OCI-M1 (cell line): Measurements from ENCODE around the gene RMDN3.

Experiments
- DNase-seq: peaks from one replicate; lab custom pipeline; 2025; lab: John Stamatoyannopoulos, UW

RMDN3 gene

DNA sequence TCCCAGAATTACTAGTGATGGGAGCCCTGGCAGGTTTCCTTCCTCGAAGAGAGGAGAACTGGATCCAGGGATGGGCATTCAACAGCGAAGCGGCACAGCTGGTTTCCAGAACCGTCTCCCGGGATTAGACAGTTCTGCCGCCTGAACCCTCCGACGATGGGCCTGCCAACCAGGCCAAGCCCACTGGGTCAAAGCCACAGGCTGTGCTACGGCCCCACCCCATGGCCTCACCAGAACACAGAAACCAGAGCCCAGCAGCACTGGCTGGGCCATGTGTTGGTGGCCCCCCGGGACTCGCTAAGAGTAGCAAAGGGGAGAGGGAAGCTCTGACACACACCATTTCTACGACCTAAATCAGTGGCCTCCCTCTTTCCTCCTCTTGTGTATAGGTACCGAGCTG, 17.0 kb upstream of the RMDN3 start:
- no peak for DNase-seq

- no peak for DNase-seq
Measured at GRCh38 chr15:40771242-40771641, 16.2 kb upstream of the RMDN3 start.

GRCh38 chr15:40770147-40770721, 15.2 kb upstream of the RMDN3 start:
- no peak for DNase-seq

DNA sequence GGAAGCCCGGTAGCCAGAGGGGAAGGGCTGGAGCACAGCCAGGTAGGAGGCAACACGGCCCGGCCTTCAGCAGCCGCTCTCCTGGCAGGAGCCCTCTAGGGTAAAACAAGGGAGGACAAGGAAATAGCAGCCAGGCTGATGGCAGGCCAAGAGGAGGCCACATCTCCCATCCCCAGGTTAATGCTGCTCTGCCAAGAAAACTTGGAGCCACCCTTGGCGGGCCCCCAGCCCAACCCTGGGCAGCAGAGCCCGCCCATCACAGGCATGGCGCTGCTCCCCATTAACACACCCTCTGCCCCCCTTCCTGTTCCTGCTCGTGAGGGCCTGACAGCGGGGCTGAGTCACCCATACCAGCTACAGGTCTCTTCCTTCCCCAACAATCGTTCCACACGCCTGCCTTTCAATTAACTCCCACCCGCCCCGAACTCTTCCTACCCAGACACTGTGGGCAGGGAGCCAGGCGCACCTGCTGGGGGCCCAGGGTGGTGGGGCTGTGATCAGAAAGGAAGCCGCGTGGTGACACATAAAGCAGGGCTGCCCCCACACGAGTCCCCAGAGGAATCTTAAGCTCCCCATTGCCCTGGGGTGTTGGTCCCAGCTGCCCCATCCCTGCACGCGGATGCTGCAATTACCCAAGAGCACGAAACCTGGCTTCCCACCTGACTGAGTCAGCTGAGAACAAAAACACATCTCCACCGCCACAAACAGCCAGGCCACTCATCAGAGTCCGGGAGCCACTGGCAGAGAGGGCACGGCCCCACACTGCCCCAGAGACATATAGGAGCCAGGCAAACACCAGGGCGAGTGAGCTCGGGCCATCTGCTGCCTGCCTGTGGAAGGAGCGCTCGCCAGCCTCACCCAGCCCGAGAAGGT, 14.5 kb upstream of the RMDN3 start, which contains the start of gene C15orf62:
TSS of gene C15orf62 (plus strand) at position 707 of the 873 bp plus-strand sequence. CDS start 516 bp downstream, outside the sequence.
- no peak for DNase-seq

DNA sequence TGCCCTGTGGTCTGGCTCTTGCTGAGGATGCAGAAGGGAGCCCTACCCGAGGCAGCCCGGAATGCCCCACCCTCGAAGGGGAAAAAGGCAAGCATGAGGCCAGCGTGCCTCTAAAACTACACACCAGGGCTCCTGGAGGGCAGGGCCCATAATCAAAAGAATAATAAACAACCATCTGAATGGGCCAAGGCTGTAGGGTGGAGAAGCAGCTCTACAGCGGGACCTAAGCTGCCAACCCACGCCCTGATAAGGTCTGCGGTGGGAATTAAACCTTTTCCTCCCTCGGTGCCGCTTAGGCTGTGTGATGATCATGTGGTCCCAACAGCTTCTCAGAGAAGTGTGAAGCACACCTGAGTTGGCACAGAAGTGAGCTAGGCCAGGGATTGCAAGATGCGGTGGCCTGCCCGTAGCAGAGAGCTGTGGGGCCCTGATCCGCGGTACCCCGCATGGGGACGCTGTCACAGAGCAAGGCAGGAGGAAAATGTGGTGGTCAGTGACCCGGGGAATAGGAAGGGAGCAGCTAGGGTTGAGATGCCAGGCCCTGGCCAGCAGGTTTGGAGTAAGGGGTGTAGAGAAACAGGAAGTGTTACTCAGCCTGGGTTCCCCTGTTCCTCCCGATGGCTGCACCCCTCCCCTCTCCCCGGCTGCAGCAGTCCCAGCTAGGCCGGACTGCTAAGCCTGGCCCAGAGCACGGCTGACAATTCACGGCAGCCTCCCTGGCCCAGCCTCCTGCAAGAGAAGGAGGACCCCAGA, 13.6 kb upstream of the RMDN3 start:
- no peak for DNase-seq

- no peak for DNase-seq
Measured at GRCh38 chr15:40767838-40768500, 12.9 kb upstream of the RMDN3 start.

DNA sequence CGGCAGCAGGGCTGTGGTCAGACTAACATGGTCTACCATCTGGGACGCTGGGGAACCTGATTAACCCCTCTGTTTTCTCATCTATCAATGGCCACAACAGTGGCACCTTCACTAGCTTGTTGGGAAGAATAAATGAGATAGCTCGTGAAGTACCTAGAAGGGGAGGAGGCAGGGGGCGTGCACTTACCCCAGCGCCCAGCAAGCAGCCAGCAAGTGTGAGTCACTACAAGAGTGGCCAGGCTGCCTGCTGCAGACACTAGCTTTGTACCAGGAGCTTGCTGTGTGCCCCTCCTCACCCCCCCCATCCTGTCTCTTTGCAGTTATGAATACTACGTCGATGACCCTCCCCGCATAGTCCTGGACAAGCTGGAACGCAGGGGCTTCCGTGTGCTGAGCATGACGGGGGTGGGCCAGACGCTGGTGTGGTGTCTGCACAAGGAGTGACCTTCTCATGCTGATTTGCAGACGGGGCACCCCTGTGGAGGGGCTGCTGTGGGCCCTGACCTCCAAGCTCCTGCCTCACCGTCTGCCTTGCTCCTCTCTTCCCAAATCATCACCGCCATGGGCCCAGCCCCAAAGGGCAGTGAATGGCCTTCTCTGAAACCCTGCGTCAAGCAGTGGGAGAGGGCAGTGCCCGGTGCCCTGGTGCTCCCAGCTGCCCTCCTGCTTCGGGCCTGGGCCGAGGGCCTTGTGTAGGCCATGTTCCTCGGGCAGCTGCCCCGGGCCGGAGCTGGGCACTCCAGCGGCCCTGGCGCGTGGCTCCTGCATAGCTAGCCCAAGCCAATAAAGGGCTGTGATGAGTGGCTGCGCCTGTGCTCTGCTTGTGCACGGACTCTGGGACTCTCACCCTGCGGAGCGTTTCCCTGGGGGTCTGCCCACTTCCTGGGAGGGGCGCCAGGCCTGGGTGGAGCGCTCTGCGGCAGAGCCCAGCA, 12.1 kb upstream of the RMDN3 start:
- no peak for DNase-seq

DNA sequence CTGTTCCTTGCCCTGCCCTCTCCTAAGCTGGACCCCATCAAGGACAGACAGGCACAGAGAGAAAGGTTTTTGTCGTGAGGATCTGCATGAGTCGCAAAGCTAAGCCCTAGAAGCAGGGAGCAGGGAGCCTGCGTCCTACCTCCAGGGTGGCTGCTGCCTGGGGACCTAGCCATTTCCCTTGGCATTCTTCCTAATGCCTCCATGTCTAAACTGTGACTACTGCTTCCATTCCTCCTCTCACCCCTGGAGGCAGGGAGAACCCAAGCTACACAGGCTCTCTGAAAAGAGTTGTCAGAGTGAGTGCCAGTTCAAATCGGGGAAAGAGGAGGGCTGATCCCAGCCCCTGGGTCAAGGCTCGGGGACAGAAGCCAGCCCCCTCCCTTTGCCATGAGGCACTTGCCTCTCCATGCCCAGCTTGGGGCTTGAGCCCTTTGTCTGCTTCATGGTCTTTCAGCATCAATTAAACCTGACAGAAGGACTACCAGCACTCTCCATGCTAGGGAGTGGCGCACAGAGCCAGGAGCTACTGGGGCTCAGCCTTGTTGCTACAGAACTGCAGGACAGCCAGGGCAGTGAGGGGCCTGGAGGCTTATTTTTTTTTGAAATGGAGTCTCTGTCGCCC, 11.3 kb upstream of the RMDN3 start:
- no peak for DNase-seq

GRCh38 chr15:40764629-40765103, 9.6 kb upstream of the RMDN3 start:
- DNase-seq: peak; percentile 74

DNA sequence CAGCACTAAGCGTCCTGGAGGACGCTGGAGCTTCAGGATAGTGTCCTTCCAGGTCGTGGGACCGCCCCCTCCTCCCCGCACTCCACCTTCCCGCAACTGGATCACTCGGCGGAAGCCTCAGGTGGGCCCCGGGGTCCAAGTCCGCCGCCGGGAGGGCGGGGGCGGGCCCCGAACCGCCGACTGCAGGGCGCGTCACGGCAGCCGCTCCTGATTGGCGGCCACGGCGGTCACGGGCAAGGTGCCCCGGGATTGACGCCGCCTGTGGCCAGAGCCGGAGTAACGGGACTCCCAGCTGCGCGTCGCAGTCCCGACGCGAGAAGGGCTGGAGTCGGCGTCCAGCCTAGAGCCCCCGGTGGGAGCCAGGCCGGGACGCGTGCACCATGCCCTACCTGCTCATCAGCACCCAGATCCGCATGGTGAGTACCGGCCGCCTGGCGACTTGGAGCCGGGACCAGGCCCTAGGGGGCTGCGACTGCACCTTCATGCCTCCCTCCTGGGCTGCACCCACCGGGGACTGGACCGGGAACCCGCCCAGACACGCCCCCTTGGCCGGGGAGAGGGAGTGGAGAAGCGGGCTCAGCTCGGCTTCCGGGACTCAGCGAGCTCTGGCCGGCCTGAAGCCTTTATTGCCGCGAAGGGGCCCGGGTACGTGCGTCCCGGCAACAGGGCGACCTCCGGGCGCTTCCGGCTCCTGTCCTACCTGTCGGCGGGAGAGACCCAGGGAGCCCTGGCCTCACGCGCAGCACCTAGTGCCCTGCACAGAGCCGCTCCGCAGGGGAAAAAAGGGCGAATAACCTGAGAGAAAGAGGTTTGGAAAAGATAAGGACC, 9.0 kb upstream of the RMDN3 start, which contains the start of gene GCHFR:
TSS of gene GCHFR (plus strand) at position 268 of the 828 bp plus-strand sequence. CDS start at position 381, 113 bp downstream.
- DNase-seq: peak; percentile 91

DNA sequence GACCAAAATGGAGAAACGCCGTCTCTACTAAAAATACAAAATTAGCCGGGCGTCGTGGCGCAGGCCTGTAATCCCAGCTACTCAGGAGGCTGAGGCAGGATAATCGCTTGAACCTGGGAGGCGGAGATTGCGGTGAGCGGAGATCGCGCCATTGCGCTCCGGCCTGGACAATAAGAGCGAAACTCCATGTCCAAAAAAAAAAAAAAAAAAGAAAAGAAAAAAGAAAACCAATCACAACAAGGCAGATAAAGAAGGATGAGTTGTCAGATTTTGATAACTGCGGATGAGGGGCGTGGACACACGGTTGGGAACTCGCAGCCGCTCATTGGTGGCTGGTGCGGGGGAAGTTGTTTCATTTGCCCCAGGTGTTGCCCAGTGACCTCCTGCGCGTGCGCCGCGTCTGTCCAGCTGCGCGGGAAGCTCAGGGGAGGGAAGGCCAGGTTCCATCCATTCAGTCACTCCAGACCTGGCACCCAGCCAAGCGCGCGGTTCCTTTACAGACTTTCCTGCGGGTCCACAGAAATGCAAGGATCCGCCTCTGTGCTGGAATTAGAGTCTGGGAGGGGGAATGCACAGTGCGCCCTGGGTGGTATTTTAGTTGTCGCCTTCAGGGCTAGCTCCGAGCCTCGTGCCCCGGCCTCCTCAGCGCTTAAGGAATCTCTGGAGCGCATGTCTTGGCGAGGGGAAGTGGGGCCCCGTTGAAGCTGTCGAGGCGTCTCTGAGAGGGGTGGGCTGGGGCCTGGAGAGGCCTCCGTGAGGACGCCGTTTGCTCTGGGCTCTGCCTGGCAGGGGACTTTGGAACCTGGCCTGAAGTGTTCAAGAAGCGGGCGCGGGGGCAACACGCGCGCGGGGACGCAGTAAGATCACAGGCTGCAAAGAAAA, 8.1 kb upstream of the RMDN3 start:
- DNase-seq: peak; percentile 69

DNA sequence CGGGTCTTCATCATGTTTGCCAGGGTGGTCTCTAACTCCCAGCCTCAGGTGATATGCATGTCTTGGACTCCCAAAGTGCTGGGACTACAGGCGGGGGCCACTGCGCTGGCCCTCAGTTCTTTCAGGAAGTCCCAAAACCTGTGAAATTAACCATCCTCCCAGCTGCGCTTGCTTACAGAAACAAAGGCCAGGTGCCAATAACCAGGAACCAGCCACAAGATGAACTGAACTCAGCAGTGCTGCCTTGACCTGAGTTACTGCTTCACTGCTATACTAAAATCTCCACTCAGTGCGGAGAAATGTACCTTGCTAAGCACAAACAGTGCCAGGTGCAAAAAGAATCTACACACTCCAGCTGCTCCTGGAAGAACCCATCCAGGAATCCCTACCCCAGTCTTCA, 4.9 kb upstream of the RMDN3 start:
- no peak for DNase-seq

GRCh38 chr15:40756938-40757337, 1.9 kb upstream of the RMDN3 start:
- DNase-seq: peak; percentile 51

- DNase-seq: peak; percentile 65
Measured at GRCh38 chr15:40755812-40756208, 756 bp upstream of the RMDN3 start.

DNA sequence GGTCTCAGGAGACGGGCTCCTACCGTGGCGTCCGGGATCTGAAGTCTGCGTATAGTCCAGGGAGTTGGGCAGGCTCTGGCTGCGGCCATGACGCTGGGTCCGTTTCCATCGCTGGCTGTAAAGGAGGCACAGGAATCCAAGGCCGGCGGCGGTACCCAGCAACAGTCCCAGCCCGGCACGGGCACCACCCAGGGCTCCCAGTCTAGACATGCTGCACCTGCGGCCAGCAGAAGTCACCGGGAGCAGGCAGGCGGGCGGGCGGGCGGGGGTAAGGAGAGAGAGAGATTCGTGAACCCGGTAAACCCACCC, 526 bp downstream of the RMDN3 start:
- DNase-seq: no peak

- DNase-seq: no peak
Measured at GRCh38 chr15:40751745-40752144, 3.3 kb downstream of the RMDN3 start.

- DNase-seq: no peak
Measured at GRCh38 chr15:40750885-40751284, 4.2 kb downstream of the RMDN3 start.

DNA sequence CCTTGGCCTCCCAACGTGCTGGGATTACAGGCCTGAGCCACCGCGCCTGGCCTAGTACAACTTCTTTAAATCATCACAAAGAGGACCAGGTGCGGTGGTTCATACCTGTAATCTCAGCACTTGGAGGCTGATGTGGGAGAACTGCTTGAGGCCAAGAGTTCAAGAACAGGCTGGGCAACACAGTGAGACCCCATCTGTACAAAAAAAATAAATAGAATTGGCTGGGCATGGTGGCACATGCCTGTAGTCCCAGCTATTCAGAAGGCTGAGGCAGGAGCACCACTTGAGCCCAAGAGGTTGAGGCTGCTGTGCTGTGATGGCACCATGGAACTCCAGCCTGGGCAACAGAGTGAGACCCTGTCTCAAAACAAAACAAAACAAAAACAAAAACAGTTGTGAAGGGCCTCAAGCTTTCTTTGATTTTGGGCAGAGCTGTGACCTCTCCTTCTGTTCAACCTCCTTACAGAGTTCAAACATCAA, 5.9 kb downstream of the RMDN3 start:
- no peak for DNase-seq
